Body of pancreas (tissue), 4 donors: ENCODE results near the gene CSNK1A1L.

Source experiments
- POLR2A ChIP-seq, 3 donors: fragments of 450-650 bp; IDR thresholded peaks; one replicate each; pipeline ENCODE4 v1.6.1; 2016; ENCODE audit warnings: antibody characterized with exemption in 3 of 3, mild to moderate bottlenecking in 2 of 3
- TF ChIP-seq, protein P1 (sequence below), 7 experiments: fragments of 450-650 bp in 4 of 7; fragments of 200-600 bp in 3 of 7; sonication (generic) in 3 of 7; IDR thresholded peaks; one replicate each; pipeline ENCODE4 v1.5.1; 2016 to 2019; ENCODE audit warnings: antibody characterized with exemption in 7 of 7

DNA sequence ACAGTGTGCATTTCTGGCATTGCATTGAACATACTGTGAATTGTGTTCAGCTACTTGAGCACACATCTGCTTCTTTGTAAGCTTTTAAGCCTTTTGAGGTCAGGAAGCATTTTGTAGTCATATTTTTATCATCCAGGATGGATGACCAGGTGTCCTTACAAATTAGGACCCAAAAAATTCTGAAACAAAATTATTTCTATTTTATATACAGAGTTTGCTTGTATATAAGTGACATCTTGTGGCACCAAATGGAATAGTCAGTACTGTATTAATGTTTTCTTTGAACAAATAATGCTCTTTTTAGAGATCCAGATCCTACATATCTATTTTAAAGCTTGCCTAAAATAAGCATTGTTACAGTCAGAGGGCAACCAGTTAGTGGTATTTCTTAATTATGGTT, 36.5 kb downstream of the CSNK1A1L start:
- TF ChIP-seq, protein P1, sequence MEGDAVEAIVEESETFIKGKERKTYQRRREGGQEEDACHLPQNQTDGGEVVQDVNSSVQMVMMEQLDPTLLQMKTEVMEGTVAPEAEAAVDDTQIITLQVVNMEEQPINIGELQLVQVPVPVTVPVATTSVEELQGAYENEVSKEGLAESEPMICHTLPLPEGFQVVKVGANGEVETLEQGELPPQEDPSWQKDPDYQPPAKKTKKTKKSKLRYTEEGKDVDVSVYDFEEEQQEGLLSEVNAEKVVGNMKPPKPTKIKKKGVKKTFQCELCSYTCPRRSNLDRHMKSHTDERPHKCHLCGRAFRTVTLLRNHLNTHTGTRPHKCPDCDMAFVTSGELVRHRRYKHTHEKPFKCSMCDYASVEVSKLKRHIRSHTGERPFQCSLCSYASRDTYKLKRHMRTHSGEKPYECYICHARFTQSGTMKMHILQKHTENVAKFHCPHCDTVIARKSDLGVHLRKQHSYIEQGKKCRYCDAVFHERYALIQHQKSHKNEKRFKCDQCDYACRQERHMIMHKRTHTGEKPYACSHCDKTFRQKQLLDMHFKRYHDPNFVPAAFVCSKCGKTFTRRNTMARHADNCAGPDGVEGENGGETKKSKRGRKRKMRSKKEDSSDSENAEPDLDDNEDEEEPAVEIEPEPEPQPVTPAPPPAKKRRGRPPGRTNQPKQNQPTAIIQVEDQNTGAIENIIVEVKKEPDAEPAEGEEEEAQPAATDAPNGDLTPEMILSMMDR (IDR thresholded peaks at IDR 0.05): peak in 2 of 7 experiments; percentile 14 to 28
- TF ChIP-seq POLR2A (IDR thresholded peaks at IDR 0.05): no peak
